Astrocyte of the hippocampus (primary cell): Measurements from ENCODE around the gene CDH23.

Experiments
- DNase-seq: peaks from one replicate; pipeline ENCODE4 v3.0.0; 2011; ENCODE audit warnings: low read depth, low spot score

CDH23 gene

DNA sequence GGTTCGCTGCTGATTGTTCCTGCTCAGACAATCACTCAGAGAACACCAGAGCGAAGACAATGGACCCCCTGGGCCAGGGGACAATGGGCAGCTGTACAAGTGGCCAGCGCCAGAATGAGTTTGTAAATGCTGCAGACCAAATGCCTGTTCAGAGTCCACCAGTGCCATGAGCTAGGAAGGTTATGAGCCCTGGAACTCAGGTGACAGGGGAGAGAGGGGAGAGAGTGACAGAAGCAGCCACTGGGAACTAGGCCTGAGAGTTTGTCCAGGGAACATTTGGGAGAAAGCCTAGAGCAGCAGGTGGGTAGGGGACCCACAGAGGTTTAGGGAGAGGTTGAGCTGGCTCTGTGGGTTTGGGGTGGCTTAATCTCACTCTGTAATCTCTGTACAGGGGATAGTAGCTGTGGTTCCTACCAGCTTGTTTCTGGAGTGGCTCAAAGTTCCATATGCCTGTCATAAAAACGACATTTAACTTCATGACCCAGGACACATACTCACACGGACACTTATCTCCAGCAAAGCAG is 262.5 kb downstream of the CDH23 start:
- no peak for DNase-seq

- no peak for DNase-seq
These were observed 263.0 kb downstream of the CDH23 start for GRCh38 chr10:71659737-71660136.

- DNase-seq: no peak
These were observed 263.6 kb downstream of the CDH23 start for GRCh38 chr10:71660313-71660712.

- no peak for DNase-seq
These were observed 264.4 kb downstream of the CDH23 start for GRCh38 chr10:71661060-71661622.

DNA sequence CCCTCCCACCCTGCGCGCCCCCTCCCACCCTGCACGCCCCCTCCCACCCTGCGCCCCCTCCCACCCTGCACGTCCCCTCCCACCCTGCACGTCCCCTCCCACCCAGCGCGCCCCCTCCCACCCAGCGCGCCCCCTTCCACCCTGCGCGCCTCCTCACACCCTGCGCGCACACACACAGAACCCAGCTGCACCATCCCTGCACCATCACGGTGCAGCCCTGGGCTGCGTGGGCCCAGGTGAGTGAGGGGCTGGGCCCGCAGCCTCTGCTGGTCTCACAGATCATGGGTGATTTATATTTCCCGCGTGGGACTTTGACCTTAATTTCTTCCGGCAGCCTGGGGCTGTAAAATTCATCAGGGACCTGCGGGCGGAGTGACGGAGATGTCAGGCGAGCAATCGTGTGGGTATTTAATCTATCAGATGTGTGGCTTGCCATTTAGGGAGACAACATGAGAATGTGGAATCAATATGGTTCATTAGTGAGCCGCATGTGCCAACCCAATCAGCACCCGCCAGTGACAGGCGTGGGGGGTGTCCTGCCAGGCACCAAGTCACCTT is 265.1 kb downstream of the CDH23 start:
- DNase-seq: no peak

- no peak for DNase-seq
These were observed 266.6 kb downstream of the CDH23 start for GRCh38 chr10:71663311-71663710.

DNA sequence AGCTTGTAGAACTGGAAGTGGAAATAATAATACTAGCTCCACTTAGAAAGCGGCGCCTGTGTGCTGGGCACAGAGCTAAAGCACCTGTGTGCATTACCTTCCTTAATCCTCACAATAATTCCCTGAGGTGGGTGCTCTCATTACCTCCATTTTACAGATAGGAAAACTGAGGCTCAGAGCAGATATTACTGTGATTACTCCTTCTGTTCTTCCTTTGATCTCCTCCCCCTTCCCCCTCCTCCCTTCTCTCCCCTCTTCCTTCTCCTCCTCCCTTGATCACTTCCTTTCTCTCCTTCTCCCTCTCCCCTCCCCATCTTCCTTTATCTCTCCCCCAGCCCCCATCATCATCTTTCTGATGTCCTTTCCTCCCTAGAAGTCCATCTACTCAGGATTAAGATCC is 267.9 kb downstream of the CDH23 start:
- DNase-seq: no peak

- DNase-seq: no peak
These were observed 268.7 kb downstream of the CDH23 start for GRCh38 chr10:71665456-71665855.

DNA sequence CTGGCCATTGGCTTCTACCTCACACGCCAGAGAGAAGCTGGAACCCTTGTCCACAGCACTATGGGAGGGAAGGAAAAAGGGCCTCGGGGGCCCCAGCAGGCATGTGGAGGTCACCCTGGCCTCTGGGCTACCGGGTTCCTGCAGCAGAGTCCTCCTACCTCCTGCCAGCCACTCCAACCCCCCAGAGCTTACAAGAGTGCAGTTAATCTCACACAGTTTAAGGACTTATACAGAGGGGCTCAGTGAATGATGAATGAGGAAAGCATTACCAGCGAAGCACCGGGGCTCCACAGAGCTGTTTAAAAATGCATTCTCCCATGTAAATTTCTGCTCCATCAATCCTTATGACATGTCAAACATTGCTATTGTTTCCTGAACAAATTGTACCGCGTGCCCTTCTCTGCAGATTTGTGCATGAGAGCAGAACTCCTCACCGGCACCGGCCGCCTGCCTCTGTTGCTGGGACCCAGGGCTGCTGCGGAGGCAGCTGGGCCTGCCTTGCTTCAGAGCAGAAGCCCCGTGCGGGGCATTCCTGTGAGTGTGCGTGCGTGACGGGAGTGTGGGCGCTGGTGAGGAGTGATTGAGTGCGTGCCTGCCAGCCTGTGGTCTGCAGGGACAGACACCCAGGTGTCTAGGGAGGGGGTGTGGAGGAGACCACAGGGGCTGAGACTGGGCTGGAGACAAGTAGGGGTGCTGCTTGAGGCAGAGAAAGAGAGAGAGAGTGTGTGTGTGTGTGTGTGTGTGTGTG is 270.1 kb downstream of the CDH23 start:
- DNase-seq: peak; percentile 24

DNA sequence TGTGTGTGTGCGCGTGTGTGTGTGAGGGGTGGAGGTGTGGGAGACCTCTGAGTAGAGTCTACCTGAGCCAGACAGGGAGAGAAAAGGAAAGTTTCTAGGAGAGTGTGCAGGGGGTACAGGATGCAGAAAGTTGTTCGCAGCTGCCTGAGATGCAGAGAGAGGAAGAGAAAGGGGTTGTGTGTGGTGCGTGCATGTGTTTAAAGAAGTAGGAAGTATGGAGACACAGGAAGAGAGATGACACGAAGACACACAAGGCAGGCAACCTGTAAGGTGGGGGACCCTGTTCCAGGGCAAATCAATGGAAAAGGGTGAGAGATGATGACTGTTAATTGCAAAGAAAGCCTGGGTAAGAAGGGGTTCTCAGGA is 270.6 kb downstream of the CDH23 start:
- no peak for DNase-seq

DNA sequence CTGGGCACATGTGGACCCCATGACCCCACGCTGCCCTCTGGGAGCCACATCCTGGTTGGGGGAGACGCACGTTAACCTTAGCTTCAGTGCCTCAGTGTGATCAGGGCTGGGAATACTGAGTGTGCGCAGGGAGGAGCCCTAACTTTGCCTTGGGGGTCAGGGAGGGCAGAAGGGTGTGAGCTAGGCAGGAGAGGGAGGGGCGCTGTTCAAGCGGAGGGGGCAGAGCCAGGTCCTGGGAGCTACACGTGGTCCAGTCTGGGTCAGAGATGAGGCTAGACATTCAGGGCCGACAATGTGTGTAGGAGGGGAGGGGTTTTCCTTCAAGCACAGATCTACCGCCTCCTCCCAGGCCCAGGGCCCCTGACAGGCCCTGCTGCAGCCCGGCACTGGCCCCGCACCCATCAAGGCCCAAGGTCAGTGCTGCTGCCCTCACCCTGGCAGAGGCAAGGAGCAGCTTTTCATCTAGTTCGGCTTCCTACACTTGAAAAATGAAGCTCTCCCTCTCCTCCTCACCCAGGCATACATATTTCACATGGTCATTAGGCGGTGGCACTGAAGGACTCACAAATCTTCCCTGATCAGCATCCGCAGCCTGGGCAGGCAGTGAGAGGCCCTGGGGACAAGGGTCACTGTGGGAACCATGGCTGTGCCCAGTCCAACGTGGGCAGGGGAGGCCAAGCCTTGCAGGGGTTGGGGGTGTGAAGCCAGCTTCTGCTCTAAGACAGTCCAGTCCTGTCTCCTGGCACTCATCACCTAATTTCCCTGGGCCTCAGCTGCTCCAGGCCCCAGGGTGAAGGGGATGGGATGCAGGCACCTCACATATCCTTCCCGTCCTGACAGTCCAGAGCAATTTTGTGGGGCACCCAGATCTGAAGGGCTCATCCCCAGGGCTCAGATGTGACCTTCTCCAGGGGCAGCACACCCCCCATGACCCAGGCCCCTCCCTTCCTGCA is 275.6 kb downstream of the CDH23 start:
- no peak for DNase-seq

DNA sequence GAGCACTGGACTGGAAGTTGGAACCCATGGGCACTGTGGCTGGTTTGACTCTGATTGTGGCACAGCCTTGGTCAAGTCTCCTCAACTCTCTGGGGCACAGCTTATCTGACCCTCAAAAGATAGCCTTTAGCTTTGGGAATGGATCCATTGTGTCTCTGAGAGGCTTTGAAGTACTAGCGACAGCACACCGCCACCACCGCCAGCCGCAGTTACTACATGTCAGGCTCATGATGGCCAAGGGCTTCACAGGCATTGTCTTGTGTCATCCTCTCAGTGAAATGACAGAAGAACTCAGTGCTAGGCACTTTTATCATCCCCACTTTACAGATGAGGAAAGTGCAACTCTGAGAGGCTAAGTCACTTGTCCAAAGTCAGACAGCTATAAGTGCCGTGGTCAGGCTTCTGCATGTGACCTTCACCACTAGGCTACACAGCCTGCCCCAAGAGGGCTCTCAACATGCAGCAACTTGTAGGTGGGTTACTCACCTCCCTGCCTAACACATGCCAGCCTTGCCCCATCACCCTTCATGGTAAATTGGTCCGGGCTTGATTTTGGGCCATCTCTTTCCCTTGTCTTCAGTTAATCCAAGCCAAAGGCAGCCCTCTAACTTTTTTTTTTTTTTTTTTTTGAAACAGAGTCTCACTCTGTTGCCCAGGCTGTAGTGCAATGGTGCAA is 278.7 kb downstream of the CDH23 start:
- no peak for DNase-seq

- DNase-seq: no peak
These were observed 280.5 kb downstream of the CDH23 start for GRCh38 chr10:71677261-71677660.

- no peak for DNase-seq
These were observed 281.5 kb downstream of the CDH23 start for GRCh38 chr10:71678057-71678805.

DNA sequence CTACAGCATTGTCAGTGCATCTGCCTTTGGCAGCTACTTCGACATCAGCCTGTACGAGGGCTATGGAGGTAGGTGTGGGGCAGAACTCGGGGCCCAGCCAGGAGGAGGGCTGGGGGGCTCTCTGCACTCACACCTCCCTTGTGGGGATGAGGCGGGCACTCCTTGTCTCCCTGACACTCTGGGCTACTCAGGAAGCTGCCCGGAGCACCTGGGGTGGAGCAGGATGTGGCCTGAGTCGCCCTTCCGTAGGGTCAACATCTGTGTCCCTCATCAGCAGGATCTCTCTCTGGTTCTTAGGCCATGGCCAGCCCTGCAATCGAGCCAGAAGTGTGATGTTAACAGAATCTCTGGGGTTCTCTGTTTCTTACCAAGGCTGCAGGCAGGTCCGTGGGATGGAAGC is 282.7 kb downstream of the CDH23 start:
- DNase-seq: no peak

- no peak for DNase-seq
These were observed 285.3 kb downstream of the CDH23 start for GRCh38 chr10:71681977-71682376.

DNA sequence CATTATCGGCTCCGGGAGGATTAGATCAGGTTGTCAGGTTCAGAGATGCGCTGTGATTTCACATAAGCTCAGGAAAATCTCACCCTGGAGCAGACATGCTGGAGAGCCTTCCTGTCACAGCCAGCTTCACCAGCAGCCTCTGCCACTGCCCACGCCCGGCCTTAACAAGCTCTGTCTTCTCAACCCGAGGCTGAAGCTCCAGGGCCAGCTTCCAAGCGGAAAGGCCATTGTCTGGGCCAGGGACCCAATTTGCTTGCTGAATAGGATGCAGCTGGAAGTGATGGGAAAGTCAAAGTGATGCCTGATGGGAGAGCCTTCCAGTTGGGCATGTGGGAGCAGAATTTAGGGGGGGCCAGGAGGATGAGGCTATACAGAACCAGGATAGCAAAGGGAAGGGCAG is 286.6 kb downstream of the CDH23 start:
- no peak for DNase-seq

DNA sequence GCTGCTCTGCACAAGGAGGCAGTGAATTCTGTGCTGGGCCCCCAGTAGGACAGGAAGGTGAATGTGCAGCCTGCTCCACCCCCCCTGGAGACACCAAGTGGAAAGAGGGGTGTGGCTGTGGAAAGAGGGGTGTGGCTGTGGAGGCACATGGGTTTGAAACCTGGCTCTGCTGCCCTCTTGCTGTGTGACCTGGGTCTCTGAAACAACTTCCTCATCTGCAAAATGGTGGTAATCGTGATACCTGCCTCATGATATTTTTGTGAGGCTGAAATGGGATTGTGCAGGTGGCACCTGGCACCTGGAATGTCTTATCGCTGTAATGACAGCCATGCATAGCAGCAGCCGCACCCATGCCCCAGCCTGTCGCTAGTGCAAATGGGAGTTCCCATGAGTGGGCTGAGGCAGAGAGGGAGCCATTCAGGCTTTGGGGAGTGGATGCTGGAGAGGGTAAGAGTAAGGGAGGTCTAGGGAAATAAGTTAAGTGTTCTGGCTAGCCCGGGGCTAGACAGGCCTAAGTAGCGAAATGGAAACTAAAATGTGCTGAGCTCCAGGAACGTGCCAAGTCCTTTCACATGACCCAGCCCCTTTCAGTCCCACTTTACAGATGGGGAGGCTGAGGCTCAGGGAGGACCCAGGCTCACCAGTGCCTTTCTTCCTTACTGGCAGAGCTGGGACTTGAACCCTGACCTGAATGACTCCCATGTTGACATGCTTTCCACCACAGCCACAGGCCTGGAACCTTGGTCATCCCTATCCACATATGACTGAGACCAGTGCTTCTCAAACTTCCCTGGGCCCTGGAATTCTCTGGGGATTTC is 287.8 kb downstream of the CDH23 start:
- DNase-seq: no peak

DNA sequence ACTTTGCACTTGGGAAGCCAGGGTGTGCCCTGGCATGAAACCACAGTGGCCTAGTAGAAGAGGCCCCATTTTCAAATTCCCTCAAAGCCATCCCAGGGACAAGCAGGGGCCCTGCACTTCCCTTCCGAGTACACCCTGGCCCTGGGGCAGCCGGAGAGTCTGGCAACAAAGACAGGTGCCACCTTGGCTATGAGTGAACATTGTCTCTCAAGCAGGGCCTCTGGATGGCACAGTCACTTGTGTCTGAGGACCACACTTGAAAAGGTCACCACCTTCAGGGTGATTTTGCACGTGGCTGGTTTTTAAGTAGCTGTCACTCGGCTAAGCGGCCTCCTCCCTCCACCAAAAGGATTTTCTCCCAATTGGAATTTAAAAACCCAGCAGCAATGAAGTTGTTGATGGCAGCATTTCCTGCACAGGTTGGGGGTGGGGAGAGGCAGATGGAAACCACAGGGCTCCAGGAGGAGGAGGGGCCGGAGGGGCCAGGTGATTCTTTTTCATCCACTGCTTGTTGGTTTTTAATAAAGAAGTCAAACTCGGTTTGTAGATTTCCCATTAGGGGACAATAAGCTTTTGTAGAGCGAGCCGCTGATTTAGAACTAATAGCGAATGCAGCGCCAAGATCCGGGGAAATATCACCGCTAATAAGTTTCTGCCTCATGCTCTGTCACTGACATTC is 289.0 kb downstream of the CDH23 start:
- DNase-seq: no peak
